ENCODE data around the gene EXOSC2.
A peak's percentile ranks its signal among the peaks of the same experiment; 100 is the strongest.

EXOSC2 gene

DNA sequence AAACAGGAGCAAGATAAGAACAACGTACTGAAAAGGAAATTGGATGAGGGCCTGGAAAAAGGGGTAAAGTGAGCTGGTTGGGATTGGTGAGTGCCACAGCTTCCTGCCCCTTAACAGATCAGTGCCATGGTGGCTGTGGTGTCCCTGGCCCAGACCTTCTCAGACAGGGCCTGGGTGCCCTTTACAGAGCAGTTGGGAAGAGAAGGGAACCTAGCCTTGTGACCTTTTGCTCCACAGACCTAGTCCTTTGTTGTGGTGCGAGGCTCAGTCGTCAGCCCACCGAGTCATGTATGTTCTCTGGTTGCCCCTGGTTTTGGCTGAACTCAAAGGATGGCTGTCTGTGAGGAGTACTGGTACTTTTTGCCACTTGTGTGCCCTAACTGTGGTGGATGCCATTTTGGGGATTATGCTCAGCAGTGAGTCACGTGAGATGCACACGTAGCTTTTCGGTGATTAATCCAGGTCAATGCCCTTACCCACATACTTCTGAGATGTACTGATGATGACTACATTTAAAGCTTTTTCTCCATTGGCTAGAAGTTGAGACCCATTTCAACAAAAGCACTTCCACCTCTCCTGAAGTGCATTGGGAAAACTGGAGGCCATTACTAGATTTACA lies 48.4 kb downstream of the EXOSC2 start:
- peak overlapping the region; percentile 11 for H3K27ac ChIP-seq
- no peak for TF ChIP-seq CTCF (IDR thresholded peaks at IDR 0.05; ENCODE audit: low read depth, low read length, missing control alignments)

GRCh38 chr9:130743656-130744055 lies 50.1 kb downstream of the EXOSC2 start:
- Histone ChIP-seq H3K36me3 (replicated peaks) (peaks cover 4% of the 10 kb centered on the region), H3K4me3 (ENCODE audit: low read depth, low read length) (no peak overlapping the region), H3K27ac (no peak overlapping the region), H3K27me3 (replicated peaks) (no peaks in the 10 kb centered on the region)
- no peak for DNase-seq
- no peak for TF ChIP-seq CTCF (IDR thresholded peaks at IDR 0.05; ENCODE audit: low read depth, low read length, missing control alignments)
- in situ Hi-C loops (cut with HindIII; ENCODE audit: low pct_ligation_motif_present, low sequenced_read_pairs): no loop called here

More for the DNA sequence above, 48.4 kb downstream of the EXOSC2 start:
- H3K27me3 ChIP-seq (replicated peaks): no peaks in the 10 kb centered on the region
- DNase-seq: peak; percentile 42
- peaks cover 4% of the 10 kb centered on the region for H3K36me3 ChIP-seq (replicated peaks)
- in situ Hi-C loops (cut with HindIII; ENCODE audit: low pct_ligation_motif_present, low sequenced_read_pairs): no loop called here
- H3K4me3 ChIP-seq (ENCODE audit: low read depth, low read length): no peak overlapping the region

DNA sequence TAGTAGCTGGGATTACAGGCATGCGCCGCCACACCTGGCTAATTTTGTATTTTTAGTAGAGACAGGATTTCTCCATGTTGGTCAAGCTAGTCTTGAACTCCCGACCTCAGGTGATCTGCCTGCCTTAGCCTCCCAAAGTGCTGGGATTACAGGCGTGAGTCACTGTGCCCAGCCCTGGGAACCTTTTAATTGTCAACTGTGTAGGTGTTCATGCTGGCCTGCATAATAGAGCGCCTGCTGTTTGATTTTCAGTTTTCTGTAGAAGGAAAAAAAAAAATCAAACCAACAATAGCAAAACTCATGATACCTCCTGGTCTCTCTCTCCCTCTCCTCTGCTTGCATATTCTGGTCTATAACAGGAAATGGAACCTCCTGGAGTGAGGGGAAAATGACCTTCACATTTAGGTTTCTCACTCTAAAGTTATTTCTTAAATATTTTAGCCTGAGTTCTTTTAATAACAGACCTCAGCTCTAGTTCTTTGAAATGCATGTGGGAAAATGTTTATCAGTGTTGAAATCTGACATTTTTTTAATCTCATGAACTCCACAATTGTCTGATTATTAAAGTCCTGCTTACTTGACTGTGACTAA lies 51.7 kb downstream of the EXOSC2 start:
- peak overlapping the region; percentile 36 for H3K27ac ChIP-seq
- no peak for DNase-seq
- H3K4me3 ChIP-seq (ENCODE audit: low read depth, low read length): no peak overlapping the region
- in situ Hi-C loops (cut with HindIII; ENCODE audit: low pct_ligation_motif_present, low sequenced_read_pairs): no loop called here
- H3K27me3 ChIP-seq (replicated peaks): no peaks in the 10 kb centered on the region
- peaks cover 2% of the 10 kb centered on the region for H3K36me3 ChIP-seq (replicated peaks)
- no peak for TF ChIP-seq CTCF (IDR thresholded peaks at IDR 0.05; ENCODE audit: low read depth, low read length, missing control alignments)

- TF ChIP-seq CTCF (IDR thresholded peaks at IDR 0.05; ENCODE audit: low read depth, low read length, missing control alignments): no peak
- peaks cover 2% of the 10 kb centered on the region for H3K36me3 ChIP-seq (replicated peaks)
- peak overlapping the region; percentile 36 for H3K27ac ChIP-seq
- H3K27me3 ChIP-seq (replicated peaks): no peaks in the 10 kb centered on the region
- DNase-seq: no peak
- in situ Hi-C loops (cut with HindIII; ENCODE audit: low pct_ligation_motif_present, low sequenced_read_pairs): no loop called here
- H3K4me3 ChIP-seq (ENCODE audit: low read depth, low read length): no peak overlapping the region
These were observed 52.2 kb downstream of the EXOSC2 start for GRCh38 chr9:130745829-130746228.

DNA sequence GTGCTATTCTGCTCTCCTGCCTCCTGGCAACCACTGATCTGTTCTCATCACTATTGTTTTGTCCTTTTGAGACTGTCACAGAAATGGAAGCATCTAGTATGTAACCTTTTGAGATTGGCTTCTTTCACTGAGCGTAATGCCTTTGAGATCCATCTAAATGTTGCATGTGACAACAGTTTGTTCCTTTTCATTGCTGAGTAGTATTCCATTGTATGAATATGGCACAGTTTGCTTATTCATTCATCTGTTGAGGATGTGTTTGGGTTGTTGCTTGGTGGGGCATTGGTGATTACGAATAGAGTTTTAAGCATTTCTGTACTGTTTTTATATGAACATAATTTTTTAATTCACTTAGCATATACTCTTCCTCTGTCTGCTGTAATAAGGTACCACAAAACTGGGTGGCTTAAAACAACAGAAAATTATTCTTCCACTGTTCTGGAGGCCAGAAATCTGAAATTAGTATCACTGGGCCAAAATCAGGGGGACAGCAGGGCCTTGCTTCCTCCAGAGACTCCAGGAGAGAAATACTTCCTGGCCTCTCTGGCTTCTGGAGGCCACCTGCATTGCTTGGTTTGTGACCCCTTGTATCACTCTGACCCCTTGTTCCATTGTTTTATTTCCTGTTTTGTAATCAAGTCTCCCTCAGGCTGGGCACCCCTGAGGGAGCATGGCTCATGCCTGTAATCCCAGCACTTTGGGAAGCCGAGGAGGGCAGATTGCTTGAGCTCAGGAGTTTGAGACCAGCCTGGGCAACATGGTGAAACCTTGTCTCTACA lies 53.0 kb downstream of the EXOSC2 start:
- in situ Hi-C loops (cut with HindIII; ENCODE audit: low pct_ligation_motif_present, low sequenced_read_pairs): no loop called here
- H3K36me3 ChIP-seq (replicated peaks): peaks cover 3% of the 10 kb centered on the region
- DNase-seq: no peak
- H3K27ac ChIP-seq: no peak overlapping the region
- no peak for TF ChIP-seq CTCF (IDR thresholded peaks at IDR 0.05; ENCODE audit: low read depth, low read length, missing control alignments)
- no peaks in the 10 kb centered on the region for H3K27me3 ChIP-seq (replicated peaks)
- no peak overlapping the region for H3K4me3 ChIP-seq (ENCODE audit: low read depth, low read length)
